ENCODE results near the gene DHCR24. TPM values are rescaled to one million over a fixed set of nuclear protein-coding genes. Genes with fewer than 3 reads are reported as not detected.

DHCR24 gene
- polyA plus RNA-seq, 1 donor (not counting 4 experiments of a cell fraction or from before 2014, with no cell fraction given), result 363 TPM

GRCh38 chr1:54842963-54843362 is 44.0 kb downstream of the DHCR24 start:
- Histone ChIP-seq H3K4me3 (ENCODE audit: control insufficient read depth in 2 of 3, extremely low read depth in 1 of 3, insufficient read depth in 2 of 3, low read depth in 1 of 3, low read length in 3 of 3) (no peak overlapping the region), H3K79me2 (ENCODE audit: control insufficient read depth, insufficient read depth, low read length) (no peaks in the 10 kb centered on the region), H3K9ac (ENCODE audit: control insufficient read depth, extremely low read depth, insufficient read depth, low read length) (no peak overlapping the region), H3K27me3 (ENCODE audit: control insufficient read depth, extremely low read depth, insufficient read depth, low read length) (no peaks in the 10 kb centered on the region), H3K4me2 (ENCODE audit: control insufficient read depth, extremely low read depth, insufficient read depth, low read depth, low read length) (no peak overlapping the region), H3K9me1 (ENCODE audit: control insufficient read depth, extremely low read depth, insufficient read depth, low read length) (no peaks in the 10 kb centered on the region), H4K20me1 (ENCODE audit: control insufficient read depth, extremely low read depth, insufficient read depth, low read length) (no peaks in the 10 kb centered on the region), H3K4me1 (ENCODE audit: control insufficient read depth, extremely low read depth, insufficient read depth, low read length) (peaks cover 7% of the 10 kb centered on the region), H3K27ac (ENCODE audit: control insufficient read depth, insufficient read depth, low read length) (no peak overlapping the region), H3K9me3 (ENCODE audit: control insufficient read depth, low read depth, low read length) (no peaks in the 10 kb centered on the region), H2AFZ (ENCODE audit: control insufficient read depth, low read length) (no peak overlapping the region), H3K36me3 (ENCODE audit: control insufficient read depth in 2 of 2, extremely low read depth in 1 of 2, insufficient read depth in 2 of 2, low read length in 2 of 2) (peaks cover 0 to 1% of the 10 kb centered on the region in 2 experiments)
- dilution Hi-C loops (cut with MboI; ENCODE audit: extremely low pct_ligation_motif_present, low sequenced_read_pairs), result no loop called here
- no peak for DNase-seq (ENCODE audit: low read depth, low spot score)
- TF ChIP-seq CTCF (optimal IDR thresholded peaks at IDR 0.05 in 1 of 3, IDR thresholded peaks at IDR 0.05 in 1 of 3, conservative IDR thresholded peaks at IDR 0.05 in 1 of 3; ENCODE audit: extremely low read depth in 1 of 3, insufficient read depth in 2 of 3, low read length in 3 of 3) (no peak), EZH2 (IDR thresholded peaks at IDR 0.05; ENCODE audit: low read length) (no peak)
- no peak for FAIRE-seq

- no peaks in the 10 kb centered on the region for H4K20me1 ChIP-seq (ENCODE audit: control insufficient read depth, extremely low read depth, insufficient read depth, low read length)
These were observed 44.6 kb downstream of the DHCR24 start for GRCh38 chr1:54842206-54842915.

More at GRCh38 chr1:54842206-54842915, 44.6 kb downstream of the DHCR24 start:
- H3K4me2 ChIP-seq (ENCODE audit: control insufficient read depth, extremely low read depth, insufficient read depth, low read depth, low read length), result no peak overlapping the region
- H3K79me2 ChIP-seq (ENCODE audit: control insufficient read depth, insufficient read depth, low read length), result no peaks in the 10 kb centered on the region
- H3K9ac ChIP-seq (ENCODE audit: control insufficient read depth, extremely low read depth, insufficient read depth, low read length), result no peak overlapping the region
- TF ChIP-seq EZH2 (IDR thresholded peaks at IDR 0.05; ENCODE audit: low read length), result no peak
- no peak for TF ChIP-seq CTCF (optimal IDR thresholded peaks at IDR 0.05 in 1 of 3, IDR thresholded peaks at IDR 0.05 in 1 of 3, conservative IDR thresholded peaks at IDR 0.05 in 1 of 3; ENCODE audit: extremely low read depth in 1 of 3, insufficient read depth in 2 of 3, low read length in 3 of 3)
- no peaks in the 10 kb centered on the region for H3K27me3 ChIP-seq (ENCODE audit: control insufficient read depth, extremely low read depth, insufficient read depth, low read length)
- dilution Hi-C loops (cut with MboI; ENCODE audit: extremely low pct_ligation_motif_present, low sequenced_read_pairs), result no loop called here
- H3K4me3 ChIP-seq (ENCODE audit: control insufficient read depth in 2 of 3, extremely low read depth in 1 of 3, insufficient read depth in 2 of 3, low read depth in 1 of 3, low read length in 3 of 3), result no peak overlapping the region
- H3K9me3 ChIP-seq (ENCODE audit: control insufficient read depth, low read depth, low read length), result no peaks in the 10 kb centered on the region
- H3K4me1 ChIP-seq (ENCODE audit: control insufficient read depth, extremely low read depth, insufficient read depth, low read length), result peaks cover 7% of the 10 kb centered on the region
- no peaks in the 10 kb centered on the region for H3K9me1 ChIP-seq (ENCODE audit: control insufficient read depth, extremely low read depth, insufficient read depth, low read length)
- FAIRE-seq (no peak), DNase-seq (ENCODE audit: low read depth, low spot score) (no peak)
- no peaks in the 10 kb centered on the region for H3K36me3 ChIP-seq (ENCODE audit: control insufficient read depth in 2 of 2, extremely low read depth in 1 of 2, insufficient read depth in 2 of 2, low read length in 2 of 2)
- H3K27ac ChIP-seq (ENCODE audit: control insufficient read depth, insufficient read depth, low read length), result no peak overlapping the region
- no peak overlapping the region for H2AFZ ChIP-seq (ENCODE audit: control insufficient read depth, low read length)

Measured in keratinocyte (primary cell).